GM23338 (cell line): ENCODE measurements around the gene MYO18A.

Source experiments
- CTCF ChIP-seq, 2 experiments: fragments of 200-600 bp in 1 of 2; sonication (generic) in 1 of 2; conservative IDR thresholded peaks; 2 replicates each; pipeline versions ENCODE4 v1.5.1 to v1.6.1; 2016 to 2017; ENCODE audit warnings: antibody characterized with exemption in 2 of 2, low read depth in 2 of 2, mild to moderate bottlenecking in 2 of 2, moderate library complexity in 1 of 2
- REST ChIP-seq: IDR thresholded peaks from one replicate; pipeline ENCODE4 v1.6.1; 2018; ENCODE audit warnings: antibody characterized with exemption; ENCODE audit not compliant: unreplicated experiment

- TF ChIP-seq CTCF (conservative IDR thresholded peaks at IDR 0.05; ENCODE audit: low read depth in 2 of 2) (no peak), REST (no peak)
Measured at GRCh38 chr17:29073520-29073919, 106.7 kb downstream of the MYO18A start.
